HT1080 (cell line): ENCODE data around the gene SMKR1. TPM values are rescaled to one million over a fixed set of nuclear protein-coding genes. Genes with fewer than 3 reads are reported as not detected.
"Not testable (repeated sequence)": the region's sequence is repeated elsewhere in the genome, so short reads cannot be mapped to it uniquely, and the experiment has no call there.

ENCODE experiments used
- DNase-seq: peaks from one replicate; pipeline ENCODE4 v3.0.0-alpha.2; 2015; ENCODE audit warnings: low read depth
- total RNA-seq: library from RNA; depleted of rRNA; stranded (reverse); fragments of >200 nt; shearing (Covaris generic); gene quantifications from 2 replicates; pipeline ENCODE4 v1.2.3, GENCODE V29; 2014

The SMKR1 gene
- total RNA-seq, 1 experiment from 2014 or later: 0.40 TPM

- DNase-seq: not testable (repeated sequence)
Measured at GRCh38 chr7:129481376-129481775, 21.0 kb upstream of the SMKR1 start.

DNA sequence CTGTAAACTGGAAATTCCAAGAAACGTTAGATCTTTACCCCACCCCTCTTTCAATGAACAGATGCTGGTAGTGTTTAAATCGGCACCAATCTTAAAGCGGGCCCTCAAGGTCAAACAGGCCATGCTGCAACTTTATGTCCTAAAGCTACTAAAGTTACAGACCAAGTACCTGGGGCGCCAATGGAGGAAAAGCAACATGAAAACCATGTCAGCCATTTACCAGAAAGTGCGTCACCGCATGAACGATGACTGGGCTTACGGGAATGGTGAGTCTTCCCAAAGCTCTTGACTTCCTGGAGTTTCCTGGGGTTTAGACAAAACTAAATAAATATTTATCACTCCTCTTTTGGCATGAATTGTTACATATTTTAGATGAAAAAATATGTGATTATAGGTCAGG lies 19.6 kb upstream of the SMKR1 start:
- no peak for DNase-seq

DNA sequence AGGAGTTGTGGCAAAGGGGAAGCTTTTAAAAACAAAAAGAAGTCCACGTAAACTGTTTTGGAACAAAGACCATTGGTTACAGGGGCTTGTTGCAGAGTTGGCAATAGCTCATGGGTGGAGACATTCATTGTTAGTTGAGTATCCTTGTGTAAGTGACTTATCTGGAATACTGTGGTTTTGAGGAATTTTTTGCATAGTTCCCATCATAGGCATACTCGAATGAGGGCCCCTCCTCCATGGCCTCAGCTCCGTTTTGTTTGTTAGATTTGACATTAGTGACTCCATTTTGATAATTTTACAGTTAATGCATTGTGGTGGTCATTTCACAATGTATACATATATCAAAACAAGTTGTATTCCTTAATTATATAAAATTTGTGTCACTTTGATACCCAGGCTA lies 12.8 kb upstream of the SMKR1 start:
- peak; percentile 60 for DNase-seq

- no peak for DNase-seq
Measured at GRCh38 chr7:129492391-129492790, 9.9 kb upstream of the SMKR1 start.

GRCh38 chr7:129493555-129493954 lies 8.8 kb upstream of the SMKR1 start:
- no peak for DNase-seq

GRCh38 chr7:129494041-129494440 lies 8.3 kb upstream of the SMKR1 start:
- DNase-seq: peak; percentile 67

GRCh38 chr7:129495987-129496386 lies 6.3 kb upstream of the SMKR1 start:
- DNase-seq: no peak

DNA sequence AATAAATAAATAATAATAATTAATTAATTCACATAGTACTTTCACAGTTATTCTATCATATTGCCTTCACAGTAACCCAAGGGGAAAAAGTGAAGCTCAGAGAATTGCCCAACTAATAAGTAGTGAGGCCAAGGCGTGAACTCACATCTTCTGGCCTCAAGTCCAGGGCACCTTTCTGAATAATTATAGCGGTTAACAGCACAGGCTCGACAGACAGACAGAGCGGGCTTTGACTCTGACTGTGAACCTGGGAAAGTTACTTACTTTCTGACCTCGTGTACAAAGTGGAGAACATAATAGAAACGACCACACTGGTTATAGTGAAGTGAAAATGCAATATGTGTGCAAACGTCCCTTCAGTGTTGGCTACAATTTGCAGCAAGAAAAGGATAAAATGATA lies 5.7 kb upstream of the SMKR1 start:
- DNase-seq: no peak

- no peak for DNase-seq
Measured at GRCh38 chr7:129497156-129497555, 5.2 kb upstream of the SMKR1 start.

DNA sequence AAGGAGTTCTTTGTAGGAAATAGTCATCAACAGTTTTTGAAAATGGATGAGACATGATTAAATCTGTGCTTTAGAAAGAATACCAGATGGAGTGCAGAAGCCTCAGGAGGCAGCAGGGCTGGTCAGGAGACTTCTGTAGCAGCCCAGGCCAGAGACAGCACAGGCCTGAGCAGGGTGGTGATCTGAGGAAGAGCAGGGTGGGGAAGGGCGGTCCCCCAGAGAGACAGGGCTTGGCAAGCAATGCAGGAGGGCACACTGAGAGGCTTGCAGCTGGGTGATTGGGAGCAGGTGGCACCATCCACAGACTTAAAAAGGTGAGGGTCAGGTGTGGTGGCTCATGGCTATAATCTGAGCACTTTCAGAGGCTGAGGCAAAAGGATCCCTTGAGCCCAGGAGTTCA lies 4.3 kb upstream of the SMKR1 start:
- DNase-seq: no peak

DNA sequence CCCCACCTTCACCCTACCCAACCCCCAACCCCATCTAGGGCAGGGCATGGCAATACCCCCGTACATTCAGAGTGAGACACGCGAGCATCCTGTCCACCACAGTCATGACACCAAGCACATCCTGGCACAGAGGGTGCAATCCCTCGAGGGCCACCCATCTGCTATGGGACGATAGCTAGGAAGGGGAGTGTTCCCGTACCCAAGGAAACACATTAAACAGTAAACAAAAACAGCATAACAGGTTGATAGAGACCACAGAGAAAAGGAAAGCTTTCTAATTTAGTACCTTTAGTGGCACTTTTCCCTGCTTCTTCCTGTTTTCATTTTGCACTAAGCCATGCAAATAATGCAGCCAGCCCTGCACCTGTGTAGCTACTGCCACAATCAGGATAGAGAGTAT lies 2.3 kb upstream of the SMKR1 start:
- DNase-seq: no peak

GRCh38 chr7:129502708-129503685 lies 666 bp downstream of the SMKR1 start:
- DNase-seq: no peak

DNA sequence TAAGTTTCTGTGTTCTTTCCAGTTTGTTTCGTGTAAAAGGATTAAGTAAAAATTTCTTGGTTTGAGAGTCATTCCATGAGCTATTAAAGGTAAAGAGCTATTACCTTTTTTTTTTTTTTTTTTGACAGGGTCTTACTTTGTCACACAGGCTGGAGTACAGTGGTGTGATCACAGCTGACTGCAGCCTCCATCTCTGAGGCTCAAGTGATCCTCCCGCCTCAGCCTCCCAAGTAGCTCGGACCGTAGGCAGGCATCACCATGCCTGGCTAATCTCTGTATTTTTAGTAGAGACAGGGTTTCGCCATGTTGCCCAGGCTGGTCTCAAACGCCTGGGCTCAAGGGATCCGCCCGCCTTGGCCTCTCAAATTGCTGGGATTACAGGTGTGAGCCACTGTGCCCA lies 1.4 kb downstream of the SMKR1 start:
- no peak for DNase-seq

- no peak for DNase-seq
Measured at GRCh38 chr7:129512192-129512591, 9.9 kb downstream of the SMKR1 start.

DNA sequence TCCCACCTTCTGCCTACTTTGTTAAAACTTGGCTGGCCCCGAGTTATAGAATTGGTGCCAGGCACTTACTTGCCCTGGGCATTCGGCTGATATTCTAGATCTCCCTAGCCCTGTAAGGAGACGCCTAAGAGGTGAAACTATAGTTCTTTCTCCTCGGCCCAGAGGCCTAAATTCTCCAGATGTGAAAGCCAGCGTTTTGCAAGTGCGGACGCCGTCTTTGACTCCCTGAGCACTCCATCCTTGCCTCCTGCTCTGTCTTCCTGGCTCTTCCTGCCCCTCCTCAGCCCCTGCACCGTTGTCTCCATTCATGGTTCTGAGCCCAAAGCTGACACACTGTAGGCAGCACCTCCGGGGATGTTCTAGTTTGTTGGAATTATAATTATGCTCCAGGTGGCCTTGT lies 11.2 kb downstream of the SMKR1 start:
- DNase-seq: no peak

- no peak for DNase-seq
Measured at GRCh38 chr7:129514683-129515082, 12.4 kb downstream of the SMKR1 start.

- no peak for DNase-seq
Measured at GRCh38 chr7:129515381-129515780, 13.1 kb downstream of the SMKR1 start.

DNA sequence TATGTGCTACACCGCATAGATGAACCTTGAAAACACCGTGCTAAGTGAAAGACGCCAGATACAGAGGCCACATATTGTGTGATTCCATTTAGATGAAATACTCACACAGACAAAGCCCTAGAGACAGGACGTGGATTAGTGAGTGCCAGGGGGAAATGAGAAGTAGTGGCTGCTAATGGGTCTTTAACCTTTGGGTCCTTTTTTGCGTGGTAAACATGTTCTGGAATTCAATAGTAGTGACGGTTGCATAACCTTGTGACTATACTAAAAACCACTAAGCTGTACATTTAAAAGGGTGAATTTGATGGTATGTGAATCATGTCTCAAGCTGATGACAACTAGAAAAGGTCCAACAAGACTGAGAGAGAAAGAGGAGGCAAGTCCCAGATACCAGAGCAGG lies 15.6 kb downstream of the SMKR1 start:
- no peak for DNase-seq

DNA sequence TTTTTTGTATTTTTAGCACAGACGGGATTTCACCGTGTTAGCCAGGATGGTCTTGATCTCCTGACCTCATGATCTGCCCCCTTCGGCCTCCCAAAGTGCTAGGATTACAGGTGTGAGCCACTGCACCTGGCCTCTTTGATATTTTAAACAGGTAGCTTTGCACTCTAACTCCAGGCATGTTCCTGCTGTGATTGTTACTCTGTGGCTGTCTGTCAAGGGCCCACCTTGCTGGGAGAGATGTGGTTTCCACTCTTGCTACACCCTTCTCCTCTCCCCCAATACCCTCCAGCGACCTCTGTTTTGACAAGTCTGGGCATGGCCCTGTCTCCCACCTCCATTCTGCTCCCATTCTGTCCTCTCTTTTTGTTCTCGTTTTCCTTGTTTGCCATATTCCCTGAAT lies 17.1 kb downstream of the SMKR1 start:
- no peak for DNase-seq

- no peak for DNase-seq
Measured at GRCh38 chr7:129522088-129522970, 20.0 kb downstream of the SMKR1 start.

DNA sequence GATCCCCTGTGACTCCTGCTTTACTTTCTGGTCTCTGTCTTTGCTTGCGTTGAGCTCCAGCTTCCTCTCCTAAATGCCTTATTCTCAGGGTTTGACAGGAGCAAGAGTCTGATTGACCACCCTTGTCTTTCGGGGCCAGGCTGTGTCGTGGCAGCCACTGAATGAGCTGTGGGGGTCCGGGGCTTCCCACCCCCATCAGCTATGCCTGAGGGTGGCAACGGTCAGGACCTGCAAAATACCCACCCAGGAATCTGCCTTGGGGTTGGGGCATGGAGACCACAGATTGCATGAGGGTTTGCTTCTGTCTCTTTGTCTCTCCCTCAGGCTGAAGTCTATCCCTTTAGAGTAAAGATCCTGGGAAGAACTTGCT lies 20.6 kb downstream of the SMKR1 start:
- DNase-seq: no peak

GRCh38 chr7:129523924-129524323 lies 21.6 kb downstream of the SMKR1 start:
- no peak for DNase-seq
